ENCODE measurements around the gene ERICH2.
"Not testable (repeated sequence)": the region's sequence is repeated elsewhere in the genome, so short reads cannot be mapped to it uniquely, and the experiment has no call there.

The ERICH2 gene

GRCh38 chr2:170751555-170751954, 18.6 kb upstream of the ERICH2 start:
- DNase-seq; in situ Hi-C loops (cut with MboI; ENCODE audit: low pct_unique_long_range_greater_than_20kb, low sequenced_read_pairs): not testable (repeated sequence)

GRCh38 chr2:170761572-170761971, 8.6 kb upstream of the ERICH2 start:
- no peak for DNase-seq
- in situ Hi-C loops (cut with MboI; ENCODE audit: low pct_unique_long_range_greater_than_20kb, low sequenced_read_pairs), result no loop called here

GRCh38 chr2:170762760-170763159, 7.4 kb upstream of the ERICH2 start:
- in situ Hi-C loops (cut with MboI; ENCODE audit: low pct_unique_long_range_greater_than_20kb, low sequenced_read_pairs), result no loop called here
- DNase-seq, result no peak

GRCh38 chr2:170763232-170763631, 6.9 kb upstream of the ERICH2 start:
- in situ Hi-C loops (cut with MboI; ENCODE audit: low pct_unique_long_range_greater_than_20kb, low sequenced_read_pairs), result no loop called here
- DNase-seq, result no peak

GRCh38 chr2:170764880-170765261, 5.3 kb upstream of the ERICH2 start:
- DNase-seq, result no peak
- in situ Hi-C loops (cut with MboI; ENCODE audit: low pct_unique_long_range_greater_than_20kb, low sequenced_read_pairs), result no loop called here

- in situ Hi-C loops (cut with MboI; ENCODE audit: low pct_unique_long_range_greater_than_20kb, low sequenced_read_pairs), result no loop called here
- DNase-seq, result no peak
These were observed 3.5 kb upstream of the ERICH2 start for GRCh38 chr2:170766693-170767092.

- peak; percentile 57 for DNase-seq
- in situ Hi-C loops (cut with MboI; ENCODE audit: low pct_unique_long_range_greater_than_20kb, low sequenced_read_pairs), result no loop called here
These were observed 635 bp downstream of the ERICH2 start for GRCh38 chr2:170770606-170771420.

GRCh38 chr2:170771421-170771937, 1.3 kb downstream of the ERICH2 start:
- in situ Hi-C loops (cut with MboI; ENCODE audit: low pct_unique_long_range_greater_than_20kb, low sequenced_read_pairs), result no loop called here

GRCh38 chr2:170772295-170772694, 2.1 kb downstream of the ERICH2 start:
- no peak for DNase-seq
- in situ Hi-C loops (cut with MboI; ENCODE audit: low pct_unique_long_range_greater_than_20kb, low sequenced_read_pairs), result no loop called here

More at GRCh38 chr2:170771421-170771937, 1.3 kb downstream of the ERICH2 start:
- DNase-seq, result no peak

GRCh38 chr2:170774074-170774473, 3.9 kb downstream of the ERICH2 start:
- DNase-seq, result no peak
- in situ Hi-C loops (cut with MboI; ENCODE audit: low pct_unique_long_range_greater_than_20kb, low sequenced_read_pairs), result no loop called here

- in situ Hi-C loops (cut with MboI; ENCODE audit: low pct_unique_long_range_greater_than_20kb, low sequenced_read_pairs), result no loop called here
These were observed 8.7 kb downstream of the ERICH2 start for GRCh38 chr2:170778900-170779299.

GRCh38 chr2:170779304-170779703, 9.1 kb downstream of the ERICH2 start:
- in situ Hi-C loops (cut with MboI; ENCODE audit: low pct_unique_long_range_greater_than_20kb, low sequenced_read_pairs), result no loop called here

More at GRCh38 chr2:170778900-170779299, 8.7 kb downstream of the ERICH2 start:
- DNase-seq, result no peak

GRCh38 chr2:170782673-170783072, 12.5 kb downstream of the ERICH2 start:
- no peak for DNase-seq
- in situ Hi-C loops (cut with MboI; ENCODE audit: low pct_unique_long_range_greater_than_20kb, low sequenced_read_pairs), result no loop called here

More at GRCh38 chr2:170779304-170779703, 9.1 kb downstream of the ERICH2 start:
- no peak for DNase-seq

- in situ Hi-C loops (cut with MboI; ENCODE audit: low pct_unique_long_range_greater_than_20kb, low sequenced_read_pairs), result no loop called here
These were observed 13.4 kb downstream of the ERICH2 start for GRCh38 chr2:170783549-170783948.

GRCh38 chr2:170798996-170799395, 28.8 kb downstream of the ERICH2 start:
- no peak for DNase-seq
- in situ Hi-C loops (cut with MboI; ENCODE audit: low pct_unique_long_range_greater_than_20kb, low sequenced_read_pairs), result no loop called here

More at GRCh38 chr2:170783549-170783948, 13.4 kb downstream of the ERICH2 start:
- DNase-seq, result no peak

GRCh38 chr2:170806548-170806947, 36.4 kb downstream of the ERICH2 start:
- DNase-seq, result no peak
- in situ Hi-C loops (cut with MboI; ENCODE audit: low pct_unique_long_range_greater_than_20kb, low sequenced_read_pairs), result loop anchor here (25.0 kb wide), 2 partner anchors 394 to 569 kb away; no protein-coding TSS in a partner anchor

- in situ Hi-C loops (cut with MboI; ENCODE audit: low pct_unique_long_range_greater_than_20kb, low sequenced_read_pairs), result loop anchor here (25.0 kb wide), 2 partner anchors 401 to 576 kb away; no protein-coding TSS in a partner anchor
- peak; percentile 75 for DNase-seq
These were observed 42.8 kb downstream of the ERICH2 start for GRCh38 chr2:170812710-170813600.

- DNase-seq, result peak; percentile 30
- in situ Hi-C loops (cut with MboI; ENCODE audit: low pct_unique_long_range_greater_than_20kb, low sequenced_read_pairs), result loop anchor here (25.0 kb wide), 2 partner anchors 402 to 577 kb away; no protein-coding TSS in a partner anchor
These were observed 43.7 kb downstream of the ERICH2 start for GRCh38 chr2:170813611-170814532.

All from KBM-7 (cell line).